H9 (cell line): Measurements from ENCODE around the gene RFESD. TPM values are rescaled to one million over a fixed set of nuclear protein-coding genes. Genes with fewer than 3 reads are reported as not detected.

ENCODE experiments used
- DNase-seq: peaks from one replicate; pipeline ENCODE4 v3.0.0-alpha.2; 2017
- H2AFZ ChIP-seq: one replicate; pipeline ENCODE4 v1.6.1; 2013; ENCODE audit warnings: mild to moderate bottlenecking, low read length, control low read depth, moderate library complexity
- H2AK5ac ChIP-seq: 2 replicates; pipeline ENCODE4 v1.6.1; 2013; ENCODE audit warnings: low read length, control low read depth, mixed read lengths; ENCODE audit not compliant: insufficient read length
- H2BK120ac ChIP-seq: one replicate; pipeline ENCODE4 v1.6.1; 2013; ENCODE audit warnings: low read depth, mild to moderate bottlenecking, low read length, control low read depth, inconsistent platforms; ENCODE audit not compliant: poor library complexity, severe bottlenecking
- H2BK12ac ChIP-seq: 2 replicates; pipeline ENCODE4 v1.6.1; 2013; ENCODE audit warnings: low read length, control low read depth, mixed read lengths, low read depth; ENCODE audit not compliant: insufficient read length
- H2BK15ac ChIP-seq: 2 replicates; pipeline ENCODE4 v1.6.1; 2013; ENCODE audit warnings: low read depth, low read length, control low read depth
- H2BK20ac ChIP-seq: one replicate; pipeline ENCODE4 v1.6.1; 2013; ENCODE audit warnings: low read depth, mild to moderate bottlenecking, low read length, control low read depth, inconsistent platforms; ENCODE audit not compliant: poor library complexity, severe bottlenecking
- H2BK5ac ChIP-seq: 2 replicates; pipeline ENCODE4 v1.6.1; 2013; ENCODE audit warnings: low read length, control low read depth, mixed read lengths; ENCODE audit not compliant: insufficient read length
- H3K14ac ChIP-seq: 2 replicates; pipeline ENCODE4 v1.6.1; 2013; ENCODE audit warnings: low read length, control low read depth; ENCODE audit not compliant: insufficient read depth
- H3K18ac ChIP-seq: 2 replicates; pipeline ENCODE4 v1.6.1; 2013; ENCODE audit warnings: low read depth, mild to moderate bottlenecking, mixed read lengths, low read length, control low read depth; ENCODE audit not compliant: insufficient read length
- H3K23ac ChIP-seq: 2 replicates; pipeline ENCODE4 v1.6.1; 2013; ENCODE audit warnings: low read length, control low read depth, mixed read lengths, low read depth; ENCODE audit not compliant: insufficient read length
- H3K23me2 ChIP-seq: 2 replicates; pipeline ENCODE4 v1.6.1; 2013; ENCODE audit warnings: low read depth, mild to moderate bottlenecking, mixed read lengths, low read length, control low read depth; ENCODE audit not compliant: insufficient read length, poor library complexity, severe bottlenecking
- H3K27ac ChIP-seq: 2 replicates; pipeline ENCODE4 v1.5.1; 2013; ENCODE audit warnings: low read length, control low read depth, mixed read lengths, low read depth; ENCODE audit not compliant: insufficient read length
- H3K27me3 ChIP-seq: 2 replicates; pipeline ENCODE4 v1.6.1; 2013; ENCODE audit warnings: low read length, control low read depth, inconsistent platforms; ENCODE audit not compliant: insufficient read depth
- H3K4ac ChIP-seq: 2 replicates; pipeline ENCODE4 v1.6.1; 2013; ENCODE audit warnings: low read depth, mild to moderate bottlenecking, control low read depth, inconsistent platforms, low read length, moderate library complexity
- H3K4me1 ChIP-seq: 2 replicates; pipeline ENCODE4 v1.6.1; 2013; ENCODE audit warnings: low read length, control low read depth, inconsistent platforms; ENCODE audit not compliant: insufficient read depth
- H3K4me2 ChIP-seq: 2 replicates; pipeline ENCODE4 v1.6.1; 2013; ENCODE audit warnings: low read length, control low read depth, mixed read lengths; ENCODE audit not compliant: insufficient read length, insufficient read depth
- H3K56ac ChIP-seq: 2 replicates; pipeline ENCODE4 v1.6.1; 2013; ENCODE audit warnings: low read depth, mild to moderate bottlenecking, mixed read lengths, low read length, control low read depth; ENCODE audit not compliant: insufficient read length
- H3K79me1 ChIP-seq: 2 replicates; pipeline ENCODE4 v1.6.1; 2013; ENCODE audit warnings: low read depth, mild to moderate bottlenecking, moderate library complexity, low read length, control low read depth, inconsistent platforms; ENCODE audit not compliant: insufficient read depth, poor library complexity, severe bottlenecking
- H3K79me2 ChIP-seq: 2 replicates; pipeline ENCODE4 v1.6.1; 2013; ENCODE audit warnings: low read length, control low read depth, inconsistent platforms; ENCODE audit not compliant: insufficient read depth
- H3K9ac ChIP-seq: 2 replicates; pipeline ENCODE4 v1.6.1; 2013; ENCODE audit warnings: low read length, control low read depth, mixed read lengths; ENCODE audit not compliant: insufficient read length; ENCODE audit errors: extremely low read depth
- H3K9me3 ChIP-seq: one replicate; pipeline ENCODE4 v1.6.1; 2013; ENCODE audit warnings: low read depth, low read length, inconsistent platforms; ENCODE audit not compliant: control insufficient read depth
- H3T11ph ChIP-seq: one replicate; pipeline ENCODE4 v1.6.1; 2013; ENCODE audit warnings: mild to moderate bottlenecking, low read length, control low read depth, inconsistent platforms
- H4K20me1 ChIP-seq: one replicate; pipeline ENCODE4 v1.6.1; 2013; ENCODE audit not compliant: control insufficient read depth, insufficient read length, insufficient read depth
- H4K5ac ChIP-seq: 2 replicates; pipeline ENCODE4 v1.6.1; 2013; ENCODE audit warnings: low read depth, mild to moderate bottlenecking, mixed read lengths, low read length, control low read depth; ENCODE audit not compliant: insufficient read length
- H4K8ac ChIP-seq: replicated peaks from 2 replicates; pipeline ENCODE4 v1.6.1; 2013; ENCODE audit warnings: low read length, control low read depth, mixed read lengths, low read depth; ENCODE audit not compliant: insufficient read length
- H4K91ac ChIP-seq: 2 replicates; pipeline ENCODE4 v1.6.1; 2013; ENCODE audit warnings: low read depth, mild to moderate bottlenecking, moderate library complexity, mixed read lengths, low read length, control low read depth; ENCODE audit not compliant: insufficient read length
- H3K27ac Mint-ChIP-seq, 3 experiments: 2 replicates in 2 of 3; 3 replicates in 1 of 3; pipeline ENCODE4 v1.8.0; 2020 to 2021; ENCODE audit warnings: mixed read lengths in 3 of 3, mild to moderate bottlenecking in 1 of 3, moderate library complexity in 1 of 3
- H3K27me3 Mint-ChIP-seq: 2 replicates; pipeline ENCODE4 v1.8.0; 2021; ENCODE audit warnings: low read depth, mild to moderate bottlenecking, moderate library complexity, mixed read lengths
- H3K36me3 Mint-ChIP-seq, 3 experiments: 2 replicates in 2 of 3; 3 replicates in 1 of 3; pipeline ENCODE4 v1.8.0; 2020 to 2021; ENCODE audit warnings: low read depth in 3 of 3, mixed read lengths in 3 of 3; ENCODE audit not compliant: insufficient read depth in 1 of 3
- H3K4me1 Mint-ChIP-seq, 2 experiments: 2 replicates each; pipeline ENCODE4 v1.8.0; 2020; ENCODE audit warnings: mixed read lengths in 2 of 2
- H3K4me3 Mint-ChIP-seq, 2 experiments: 2 replicates in 1 of 2; 3 replicates in 1 of 2; pipeline ENCODE4 v1.8.0; 2020 to 2021; ENCODE audit warnings: mild to moderate bottlenecking in 2 of 2, mixed read lengths in 2 of 2, moderate library complexity in 1 of 2
- H3K9me3 Mint-ChIP-seq, 2 experiments: 2 replicates in 1 of 2; 3 replicates in 1 of 2; pipeline ENCODE4 v1.8.0; 2020; ENCODE audit warnings: mild to moderate bottlenecking in 2 of 2, mixed read lengths in 2 of 2, moderate library complexity in 1 of 2
- WGBS: extraction: QIAGEN DNeasy Blood & Tissue Kit; methylation state at CpG from one replicate; pipeline ENCODE4 v1.1.7; 2013; ENCODE audit warnings: missing lambda C conversion rate, low lambda C conversion rate, mixed read lengths; ENCODE audit not compliant: insufficient read length; ENCODE audit errors: extremely low coverage; 5-methylcytosine and 5-hydroxymethylcytosine counted together
- total RNA-seq: library from RNA; stranded (reverse); gene quantifications from 2 replicates; pipeline ENCODE4 v1.2.1, GENCODE V29; 2021
- TF ChIP-seq, protein P1 (sequence below): fragments of 200-600 bp; sonication (generic); conservative IDR thresholded peaks from 3 replicates; pipeline ENCODE4 v1.8.0; 2021; ENCODE audit warnings: antibody characterized with exemption, mild to moderate bottlenecking

RFESD gene
- total RNA-seq, 1 experiment from 2014 or later: 1.7 TPM

DNA sequence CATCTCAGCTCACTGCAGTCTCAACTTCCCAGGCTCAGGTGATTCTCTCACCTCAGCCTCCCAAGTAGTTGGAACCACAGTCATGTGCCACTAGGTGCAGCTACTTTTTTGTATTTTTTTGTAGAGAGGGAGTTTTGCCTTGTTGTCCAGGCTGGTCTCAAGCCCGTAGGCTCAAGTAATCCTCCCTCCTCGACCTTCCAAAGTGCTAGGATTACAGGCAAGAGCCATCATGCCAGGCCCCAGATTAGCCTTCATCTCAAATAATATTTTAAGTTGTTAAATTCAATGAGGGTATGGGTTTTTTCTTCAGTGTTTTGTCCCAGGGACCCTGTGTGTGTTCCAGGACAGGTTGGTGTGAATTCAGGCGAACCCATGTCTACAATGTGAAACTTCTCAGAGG lies 12.5 kb upstream of the RFESD start:
- Histone ChIP-seq H3K4me1 (no peaks in the 10 kb centered on the region), H3K4me2 (no peak overlapping the region), H4K20me1 (no peaks in the 10 kb centered on the region), H2BK5ac (no peak overlapping the region), H3K18ac (no peak overlapping the region), H3K23ac (no peak overlapping the region), H3K27me3 (no peaks in the 10 kb centered on the region), H2BK20ac (no peak overlapping the region), H3K9ac (no peak overlapping the region), H2AK5ac (no peak overlapping the region), H2BK15ac (no peak overlapping the region), H3K9me3 (peaks cover 5% of the 10 kb centered on the region), H3K23me2 (no peaks in the 10 kb centered on the region), H3K56ac (no peak overlapping the region), H2BK12ac (no peak overlapping the region), H2AFZ (no peak overlapping the region), H4K91ac (no peak overlapping the region), H3K79me2 (no peaks in the 10 kb centered on the region), H3T11ph (no peak overlapping the region), H4K8ac (no peak overlapping the region), H3K4ac (no peak overlapping the region), H3K79me1 (no peaks in the 10 kb centered on the region), H4K5ac (no peak overlapping the region), H2BK120ac (no peak overlapping the region), H3K27ac (no peak overlapping the region), H3K14ac (no peak overlapping the region)
- Mint-ChIP-seq H3K9me3 (peaks cover 10 to 11% of the 10 kb centered on the region in 2 experiments; a peak in 4 of 5 replicates), H3K4me1 (peaks cover 0 to 5% of the 10 kb centered on the region in 2 experiments; a peak in 1 of 4 replicates), H3K36me3 (peaks cover 7 to 14% (median 9%) of the 10 kb centered on the region in 3 experiments), H3K27me3 (peaks cover 3% of the 10 kb centered on the region; the same call in 1 of the 2 replicates), H3K4me3 (no peak overlapping the region), H3K27ac (no peak overlapping the region)
- WGBS: no CpG with 5 or more reads among the region's 3 CpGs
- TF ChIP-seq, protein P1, sequence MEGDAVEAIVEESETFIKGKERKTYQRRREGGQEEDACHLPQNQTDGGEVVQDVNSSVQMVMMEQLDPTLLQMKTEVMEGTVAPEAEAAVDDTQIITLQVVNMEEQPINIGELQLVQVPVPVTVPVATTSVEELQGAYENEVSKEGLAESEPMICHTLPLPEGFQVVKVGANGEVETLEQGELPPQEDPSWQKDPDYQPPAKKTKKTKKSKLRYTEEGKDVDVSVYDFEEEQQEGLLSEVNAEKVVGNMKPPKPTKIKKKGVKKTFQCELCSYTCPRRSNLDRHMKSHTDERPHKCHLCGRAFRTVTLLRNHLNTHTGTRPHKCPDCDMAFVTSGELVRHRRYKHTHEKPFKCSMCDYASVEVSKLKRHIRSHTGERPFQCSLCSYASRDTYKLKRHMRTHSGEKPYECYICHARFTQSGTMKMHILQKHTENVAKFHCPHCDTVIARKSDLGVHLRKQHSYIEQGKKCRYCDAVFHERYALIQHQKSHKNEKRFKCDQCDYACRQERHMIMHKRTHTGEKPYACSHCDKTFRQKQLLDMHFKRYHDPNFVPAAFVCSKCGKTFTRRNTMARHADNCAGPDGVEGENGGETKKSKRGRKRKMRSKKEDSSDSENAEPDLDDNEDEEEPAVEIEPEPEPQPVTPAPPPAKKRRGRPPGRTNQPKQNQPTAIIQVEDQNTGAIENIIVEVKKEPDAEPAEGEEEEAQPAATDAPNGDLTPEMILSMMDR: no peak
- DNase-seq: no peak
